Lung (tissue), 12 donors: ENCODE results near the gene TSKU. TPM values are rescaled to one million over a fixed set of nuclear protein-coding genes. Genes with fewer than 3 reads are reported as not detected.

Source experiments
- ATAC-seq: fragments of 200-7000 bp; cut with Tn5 transposase; one replicate; pipeline ENCODE4 v1.9.1; 2020; ENCODE audit warnings: moderate number of reproducible peaks; ENCODE audit not compliant: insufficient read depth, low FRiP score
- DNase-seq, 3 donors: peaks; one replicate each; pipeline ENCODE4 v3.0.0-alpha.2; 2013 to 2017
- H3K27ac ChIP-seq, 2 donors: one replicate each; pipeline ENCODE4 v1.5.1; 2013; ENCODE audit warnings: mild to moderate bottlenecking in 2 of 2, moderate library complexity in 2 of 2, control low read depth in 1 of 2, inconsistent platforms in 1 of 2, low read depth in 1 of 2, low read length in 1 of 2
- H3K27me3 ChIP-seq, 3 donors: one replicate each; pipeline ENCODE4 v1.5.1; 2013; ENCODE audit warnings: low read length in 2 of 3; ENCODE audit not compliant: control insufficient read depth in 3 of 3, insufficient read depth in 3 of 3
- H3K36me3 ChIP-seq, 4 donors: one replicate each; pipeline ENCODE4 v1.5.1; 2013; ENCODE audit warnings: low read length in 4 of 4, mild to moderate bottlenecking in 1 of 4, moderate library complexity in 1 of 4; ENCODE audit not compliant: control insufficient read depth in 4 of 4, insufficient read depth in 4 of 4
- H3K4me1 ChIP-seq, 5 donors: one replicate each; pipeline ENCODE4 v1.5.1; 2013; ENCODE audit warnings: low read length in 5 of 5, mild to moderate bottlenecking in 2 of 5, moderate library complexity in 1 of 5; ENCODE audit not compliant: control insufficient read depth in 5 of 5, insufficient read depth in 5 of 5
- H3K4me3 ChIP-seq: one replicate; pipeline ENCODE4 v1.5.1; 2013; ENCODE audit warnings: mild to moderate bottlenecking, control low read depth, moderate library complexity
- H3K9ac ChIP-seq, 2 donors: one replicate each; pipeline ENCODE4 v1.5.1; 2013; ENCODE audit warnings: low read length in 2 of 2, control low read depth in 1 of 2; ENCODE audit not compliant: insufficient read depth in 1 of 2
- H3K9me3 ChIP-seq, 4 donors: one replicate each; pipeline ENCODE4 v1.5.1; 2013; ENCODE audit warnings: low read length in 3 of 4, mild to moderate bottlenecking in 1 of 4, moderate library complexity in 1 of 4; ENCODE audit not compliant: control insufficient read depth in 4 of 4, insufficient read depth in 3 of 4
- CTCF ChIP-seq: IDR thresholded peaks from 2 replicates; pipeline ENCODE4 v1.5.1; 2012; ENCODE audit warnings: mild to moderate bottlenecking; ENCODE audit errors: control extremely low read depth, extremely low read depth
- WGBS, 2 donors: extraction: QIAGEN DNeasy Blood & Tissue Kit; methylation state at CpG; one replicate each; pipeline ENCODE4 v1.1.7; 2013; 5-methylcytosine and 5-hydroxymethylcytosine counted together
- polyA plus RNA-seq, 2 donors: library from polyadenylated mRNA; stranded (reverse); fragments of 200-250 nt; gene quantifications; one replicate each; pipeline ENCODE4 v1.2.1, GENCODE V29; 2013
- total RNA-seq, 2 donors: library from RNA; depleted of rRNA in 1 of 2; stranded (reverse); fragments of >200 nt in 1 of 2; gene quantifications; one replicate each; pipeline ENCODE4 v1.2.1, GENCODE V29; 2014 to 2021
- donor health status: control.
- donor health status: control.
- donor health status: Bipolar disorder and iron deficiency.
- donor health status: healthy.
- donor health status: DM: yes; HTN: yes; CAD: no.

The TSKU gene
- total and polyA plus RNA-seq, 4 donors, result 3.7 to 18.6 (median 11.6) TPM

GRCh38 chr11:76747153-76747914 is 35.8 kb upstream of the TSKU start:
- H3K9me3 ChIP-seq, result no peaks in the 10 kb centered on the region
- no peak for DNase-seq
- no peak overlapping the region for H3K4me3 ChIP-seq
- WGBS, 2 donors, result 83 to 84% methylated on average over 8 of the region's 8 CpGs
- ATAC-seq, result no peak
- peaks cover 0 to 16% (median 0%) of the 10 kb centered on the region in 5 donors for H3K4me1 ChIP-seq
- no peak overlapping the region for H3K27ac ChIP-seq
- H3K27me3 ChIP-seq, result no peaks in the 10 kb centered on the region
- no peak overlapping the region for H3K9ac ChIP-seq
- no peaks in the 10 kb centered on the region for H3K36me3 ChIP-seq
- TF ChIP-seq CTCF, result no peak

- Histone ChIP-seq H3K9ac (no peak overlapping the region), H3K9me3 (no peaks in the 10 kb centered on the region), H3K4me1 (peaks cover 0 to 24% (median 2%) of the 10 kb centered on the region in 5 donors), H3K36me3 (no peaks in the 10 kb centered on the region), H3K27me3 (no peaks in the 10 kb centered on the region), H3K27ac (no peak overlapping the region), H3K4me3 (no peak overlapping the region)
- ATAC-seq (no peak), DNase-seq (no peak)
- TF ChIP-seq CTCF, result no peak
- WGBS, 2 donors, result 84 to 85% methylated on average over 13 of the region's 13 CpGs
Observed at GRCh38 chr11:76747915-76748860, 35.0 kb upstream of the TSKU start.

GRCh38 chr11:76748948-76749347 is 34.2 kb upstream of the TSKU start:
- WGBS, 2 donors, result 76 to 84% methylated on average over 5 of the region's 5 CpGs
- ATAC-seq, result no peak

More at GRCh38 chr11:76748948-76749347, 34.2 kb upstream of the TSKU start:
- H3K4me3 ChIP-seq, result no peak overlapping the region
- peak in 2 of 3 donors; percentile 58 to 86 for DNase-seq
- TF ChIP-seq CTCF, result no peak
- H3K4me1 ChIP-seq, result peaks cover 0 to 28% (median 3%) of the 10 kb centered on the region in 5 donors
- no peaks in the 10 kb centered on the region for H3K9me3 ChIP-seq
- no peak overlapping the region for H3K9ac ChIP-seq
- H3K36me3 ChIP-seq, result no peaks in the 10 kb centered on the region
- no peaks in the 10 kb centered on the region for H3K27me3 ChIP-seq
- no peak overlapping the region for H3K27ac ChIP-seq
